GM18519 (cell line): ENCODE data around the gene TACSTD2.
"Not testable (repeated sequence)": the region's sequence is repeated elsewhere in the genome, so short reads cannot be mapped to it uniquely, and the experiment has no call there.

ENCODE experiments used
- ATAC-seq: cut with Tn5 transposase; IDR thresholded peaks from one replicate; pipeline ENCODE4 v1.9.1; 2021; ENCODE audit warnings: mild to moderate bottlenecking, moderate library complexity; ENCODE audit not compliant: unreplicated experiment, low FRiP score

TACSTD2 gene, protein sequence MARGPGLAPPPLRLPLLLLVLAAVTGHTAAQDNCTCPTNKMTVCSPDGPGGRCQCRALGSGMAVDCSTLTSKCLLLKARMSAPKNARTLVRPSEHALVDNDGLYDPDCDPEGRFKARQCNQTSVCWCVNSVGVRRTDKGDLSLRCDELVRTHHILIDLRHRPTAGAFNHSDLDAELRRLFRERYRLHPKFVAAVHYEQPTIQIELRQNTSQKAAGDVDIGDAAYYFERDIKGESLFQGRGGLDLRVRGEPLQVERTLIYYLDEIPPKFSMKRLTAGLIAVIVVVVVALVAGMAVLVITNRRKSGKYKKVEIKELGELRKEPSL

DNA sequence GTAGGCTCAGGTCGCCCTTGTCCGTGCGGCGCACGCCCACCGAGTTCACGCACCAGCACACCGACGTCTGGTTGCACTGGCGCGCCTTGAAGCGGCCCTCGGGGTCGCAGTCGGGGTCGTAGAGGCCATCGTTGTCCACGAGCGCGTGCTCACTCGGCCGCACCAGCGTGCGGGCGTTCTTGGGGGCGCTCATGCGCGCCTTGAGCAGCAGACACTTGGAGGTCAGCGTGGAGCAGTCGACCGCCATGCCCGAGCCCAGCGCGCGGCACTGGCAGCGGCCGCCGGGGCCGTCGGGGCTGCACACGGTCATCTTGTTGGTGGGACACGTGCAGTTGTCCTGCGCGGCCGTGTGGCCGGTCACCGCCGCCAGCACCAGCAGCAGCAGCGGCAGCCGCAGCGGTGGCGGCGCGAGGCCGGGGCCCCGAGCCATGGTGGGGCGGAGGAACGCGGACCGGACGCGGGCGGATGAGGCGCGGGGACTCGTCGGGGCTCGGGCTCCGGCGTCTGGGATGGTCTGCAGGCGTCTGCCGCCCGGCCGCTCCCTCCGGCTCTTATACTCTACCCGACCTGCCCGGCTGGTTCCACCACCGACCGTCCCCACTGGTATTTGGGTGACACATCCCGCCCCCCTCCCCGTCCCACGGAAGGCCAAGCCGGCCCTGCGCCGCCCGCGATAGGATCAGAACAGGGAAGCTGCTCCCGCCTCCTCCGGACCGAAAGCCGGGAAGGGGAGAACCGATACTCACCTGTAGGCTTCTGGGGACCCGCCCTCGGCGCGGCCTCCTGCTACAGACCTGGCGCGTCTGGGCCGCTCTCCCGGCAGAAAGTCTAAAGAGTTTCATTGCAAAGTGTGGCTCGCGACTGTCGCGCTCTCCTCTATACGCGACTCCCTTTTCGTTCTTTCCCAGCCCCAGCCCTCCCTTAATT, at the start of gene TACSTD2:
TSS of gene TACSTD2 (minus strand) at position 526 of the 927 bp plus-strand sequence. CDS start at position 430, 96 bp downstream.
- ATAC-seq = no peak

DNA sequence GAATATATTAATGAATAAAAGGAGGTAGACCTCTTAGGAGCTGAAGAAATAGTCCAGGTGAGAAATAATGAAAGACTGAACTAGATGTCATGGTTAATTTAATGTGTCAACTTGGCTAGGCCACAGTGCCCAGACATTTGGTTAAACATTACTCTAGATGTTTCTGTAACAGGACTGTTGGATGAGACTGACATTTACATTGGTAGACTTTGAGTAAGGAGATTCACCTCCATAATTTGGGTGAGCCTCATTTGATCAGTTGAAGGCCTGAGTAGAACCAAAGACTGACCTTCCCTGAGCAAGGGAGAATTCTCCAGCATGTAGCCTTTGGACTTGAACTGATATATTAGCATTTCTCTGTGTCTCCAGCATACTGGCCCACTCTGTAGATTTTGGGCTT, 49.2 kb upstream of the TACSTD2 start:
- ATAC-seq = no peak

DNA sequence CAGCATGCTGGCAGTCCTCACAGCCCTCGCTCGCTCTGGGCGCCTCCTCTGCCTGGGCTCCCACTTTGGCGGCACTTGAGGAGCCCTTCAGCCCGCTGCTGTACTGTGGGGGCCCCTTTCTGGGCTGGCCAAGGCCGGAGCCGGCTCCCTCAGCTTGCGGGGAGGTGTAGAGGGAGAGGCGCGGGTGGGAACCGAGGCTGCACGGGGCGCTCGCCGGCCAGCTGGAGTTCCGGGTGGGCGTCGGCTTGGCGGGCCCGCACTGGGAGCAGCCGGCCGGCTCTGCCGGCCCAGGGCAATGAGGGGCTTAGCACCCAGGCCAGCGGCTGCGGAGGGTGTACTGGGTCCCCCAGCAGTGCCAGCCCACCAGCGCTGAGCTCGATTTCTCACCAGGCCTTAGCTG, 46.2 kb upstream of the TACSTD2 start:
- ATAC-seq = not testable (repeated sequence)

DNA sequence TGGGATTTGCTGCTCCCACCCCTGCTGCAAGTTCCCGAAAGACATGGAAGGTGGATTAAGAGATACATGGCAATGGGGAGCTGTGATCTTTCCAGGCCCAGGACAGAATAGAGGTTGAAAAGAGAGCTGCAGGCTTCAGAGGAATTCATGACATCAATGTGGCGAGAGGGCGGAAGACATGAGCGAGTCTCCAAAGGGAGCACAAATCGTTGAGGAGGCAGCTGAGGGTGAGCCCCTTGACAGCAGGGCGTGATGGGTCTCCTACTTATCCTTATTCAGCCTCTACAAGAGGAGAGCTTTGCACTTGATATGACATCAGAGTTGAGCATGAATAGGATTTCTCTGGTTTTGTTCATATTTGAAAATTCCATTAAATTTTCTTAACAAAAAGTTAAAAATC, 45.5 kb upstream of the TACSTD2 start:
- no peak for ATAC-seq

DNA sequence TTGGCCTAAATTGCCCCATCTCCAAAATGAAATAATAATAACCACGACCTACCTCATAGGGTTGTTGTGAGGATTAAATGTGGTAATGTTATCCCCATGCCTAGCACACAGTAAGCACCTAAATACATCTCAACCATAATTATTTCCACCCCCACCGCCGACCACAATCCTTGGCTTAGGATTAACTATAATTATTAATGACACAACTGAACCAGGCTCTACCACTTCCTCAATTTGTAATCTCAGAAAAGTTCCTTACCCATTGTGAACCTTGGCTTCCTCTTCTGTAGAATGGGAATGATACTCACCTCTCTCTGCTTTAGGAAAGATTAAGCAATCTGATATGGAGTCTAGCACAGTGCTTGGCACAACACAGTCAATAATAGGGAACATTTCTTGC, 44.3 kb upstream of the TACSTD2 start:
- no peak for ATAC-seq

DNA sequence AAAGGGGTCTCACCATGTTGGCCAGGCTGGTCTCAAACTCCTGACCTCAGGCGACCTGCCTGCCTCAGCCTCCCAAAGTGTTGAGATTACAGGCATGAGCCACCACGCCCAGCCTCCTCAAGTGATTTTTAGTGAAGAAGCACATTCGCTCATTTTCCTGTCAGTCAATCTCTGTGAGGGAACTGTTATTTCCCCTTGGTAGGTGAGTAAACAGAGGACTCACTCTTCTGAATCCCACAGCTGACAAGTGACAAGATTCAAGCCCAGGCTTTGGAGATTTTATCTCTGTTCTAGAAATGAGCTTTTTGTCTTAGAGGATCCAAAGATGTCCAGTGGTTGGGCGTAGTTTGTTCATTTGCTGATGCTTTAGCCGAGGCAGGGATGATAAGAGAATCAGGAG, 43.9 kb upstream of the TACSTD2 start:
- ATAC-seq = no peak

DNA sequence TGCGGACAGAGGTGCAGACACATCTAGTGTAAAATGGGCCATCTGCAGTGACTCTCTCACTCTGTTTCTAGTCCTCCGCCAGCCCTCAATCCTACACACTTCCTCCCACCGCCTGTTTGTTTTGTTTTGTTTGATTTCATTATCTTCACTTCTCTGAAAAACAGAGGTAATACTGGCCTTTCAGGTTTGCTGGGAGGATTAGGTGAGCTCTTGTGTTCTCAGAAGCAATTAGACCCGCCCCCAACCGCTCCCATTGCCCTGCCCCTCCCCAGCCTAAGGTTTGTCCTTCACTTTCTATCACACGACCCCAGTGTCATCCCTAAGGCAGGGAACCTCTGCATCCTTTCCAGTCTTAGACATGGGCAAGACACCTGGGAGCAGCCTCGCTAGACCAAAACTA, 43.2 kb upstream of the TACSTD2 start:
- ATAC-seq = no peak

DNA sequence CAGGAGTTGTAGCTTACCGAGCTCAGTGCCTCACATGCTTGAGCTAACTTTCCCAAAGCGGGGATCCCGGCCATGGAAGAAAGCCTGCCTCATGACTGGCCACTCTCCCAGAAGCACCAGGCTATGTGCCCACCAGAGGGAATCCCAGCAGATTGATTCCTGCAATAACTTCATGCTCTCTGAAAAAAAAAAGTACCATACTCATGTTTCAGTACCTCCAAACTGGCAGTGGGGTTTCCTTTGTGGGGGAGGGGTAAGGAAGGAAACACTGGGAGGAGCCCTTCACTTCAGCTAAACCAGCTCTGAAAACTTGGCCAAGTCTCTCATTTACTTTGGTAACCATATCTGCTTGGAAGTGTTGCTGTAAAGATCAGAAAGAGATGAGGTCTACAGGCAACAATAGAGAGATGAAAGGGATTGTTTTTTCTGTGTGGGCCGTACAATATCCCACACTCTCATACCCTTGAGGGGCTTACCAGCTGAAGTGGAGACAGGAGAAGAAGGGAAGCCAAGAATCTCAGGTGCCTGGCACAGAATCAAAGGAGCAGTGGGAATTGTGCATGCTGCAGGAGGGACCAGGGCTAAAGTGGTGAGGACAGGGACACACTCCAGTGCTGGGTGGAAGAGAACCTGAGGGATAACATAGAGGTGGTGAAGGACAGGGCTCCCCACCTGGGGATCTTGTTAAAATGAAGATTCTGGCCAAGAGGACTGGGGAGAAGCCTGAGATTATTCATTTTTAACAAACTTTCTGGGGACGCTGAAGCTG, 42.4 kb upstream of the TACSTD2 start:
- ATAC-seq = no peak

DNA sequence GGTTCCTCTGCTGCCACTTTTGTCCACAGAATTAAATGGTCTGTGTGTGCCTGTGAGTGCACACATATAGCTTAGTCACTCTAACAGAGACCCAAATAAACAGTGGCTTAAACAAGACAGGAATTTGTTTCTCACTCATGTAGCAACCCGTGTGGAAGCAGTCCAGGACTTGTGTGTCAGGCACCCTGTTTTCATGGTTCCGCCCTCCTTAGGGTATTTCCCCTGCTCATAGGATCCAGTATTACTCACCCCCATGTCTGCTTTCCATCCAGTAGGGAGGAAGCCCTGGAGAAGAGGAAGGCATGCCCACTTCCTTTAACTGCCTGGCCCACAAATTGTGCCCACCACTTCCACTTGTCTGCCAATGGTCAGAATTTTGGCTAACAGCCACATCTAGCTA, 41.3 kb upstream of the TACSTD2 start:
- no peak for ATAC-seq

DNA sequence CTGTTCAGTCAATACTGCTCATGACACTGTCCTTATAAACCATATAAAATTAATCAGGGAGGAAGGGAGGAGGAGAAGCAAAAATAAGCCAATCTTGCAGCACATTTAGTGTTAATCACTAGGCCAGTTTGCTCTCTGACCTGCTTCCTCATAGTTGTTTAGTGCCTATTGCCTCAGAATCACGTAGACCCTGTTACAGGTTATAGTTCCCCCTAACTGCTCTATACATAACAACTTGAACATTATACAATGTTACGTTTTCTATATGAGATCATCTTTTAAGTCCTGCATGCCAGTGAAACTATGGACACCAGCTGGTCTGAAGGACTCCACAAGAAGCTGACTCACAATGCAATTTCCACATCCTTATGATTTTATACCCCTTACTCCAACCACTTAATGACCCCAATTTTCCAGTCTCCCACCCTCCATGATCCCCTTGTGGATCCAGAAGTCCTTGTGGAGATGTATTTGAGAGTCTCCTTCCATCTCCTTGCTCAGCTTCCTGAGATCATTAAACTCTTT, 34.9 kb upstream of the TACSTD2 start:
- ATAC-seq = no peak

DNA sequence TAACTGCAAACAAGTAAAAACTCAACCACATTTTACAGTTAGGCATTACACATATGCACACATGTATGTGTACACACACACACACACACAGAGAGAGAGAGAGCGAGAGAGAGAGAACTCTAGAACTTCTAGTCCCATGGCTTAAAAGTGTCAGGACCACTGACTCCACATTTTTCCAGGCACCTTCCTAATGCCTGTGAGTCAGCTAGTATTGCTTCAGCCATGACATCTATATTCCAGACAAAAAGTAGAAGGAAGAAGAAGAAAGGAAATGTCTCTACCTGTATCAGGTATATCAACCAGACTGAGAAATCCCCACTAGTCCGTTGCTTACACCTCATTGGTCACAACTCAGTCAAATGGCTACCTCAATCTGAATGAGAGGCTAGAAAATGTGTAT, 31.9 kb upstream of the TACSTD2 start:
- ATAC-seq = no peak

DNA sequence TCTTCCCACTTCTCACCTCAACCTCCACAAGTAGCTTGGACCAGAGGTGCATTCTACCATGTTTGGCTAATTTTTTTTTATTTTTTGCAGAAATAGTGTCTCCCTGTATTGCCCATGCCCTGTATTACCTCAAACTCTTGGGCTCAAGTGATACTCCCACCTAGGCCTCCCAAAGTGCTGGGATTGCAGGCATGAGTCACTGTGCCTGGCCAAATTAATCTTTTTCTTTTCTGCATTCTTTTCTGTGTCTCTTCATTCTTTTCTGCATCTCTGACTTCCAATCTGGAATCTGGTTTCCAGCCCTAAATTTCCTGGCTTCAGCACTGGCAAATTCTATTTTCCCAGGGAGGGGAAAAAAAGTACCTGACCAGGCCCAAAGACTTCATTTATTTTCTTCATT, 31.2 kb upstream of the TACSTD2 start:
- ATAC-seq = no peak

DNA sequence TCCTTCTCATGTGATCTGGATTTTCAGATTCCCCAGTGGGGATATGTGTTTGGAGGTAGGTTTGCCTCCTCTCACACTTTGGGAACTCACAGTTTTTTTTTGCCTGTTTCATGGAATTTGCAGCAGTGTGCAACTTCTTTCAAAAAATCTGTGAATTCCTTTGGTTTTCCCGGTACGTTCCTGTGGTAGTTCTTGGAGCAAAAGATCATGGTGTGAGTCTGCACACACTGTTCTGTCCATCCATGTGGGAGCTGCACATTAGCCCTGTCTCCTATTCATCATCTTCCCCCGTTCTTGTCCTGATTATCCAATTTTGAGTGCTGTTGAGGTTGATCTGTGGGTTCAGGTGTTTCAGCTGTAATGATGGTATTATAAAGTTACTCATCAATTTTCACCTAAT, 30.3 kb upstream of the TACSTD2 start:
- ATAC-seq = no peak

DNA sequence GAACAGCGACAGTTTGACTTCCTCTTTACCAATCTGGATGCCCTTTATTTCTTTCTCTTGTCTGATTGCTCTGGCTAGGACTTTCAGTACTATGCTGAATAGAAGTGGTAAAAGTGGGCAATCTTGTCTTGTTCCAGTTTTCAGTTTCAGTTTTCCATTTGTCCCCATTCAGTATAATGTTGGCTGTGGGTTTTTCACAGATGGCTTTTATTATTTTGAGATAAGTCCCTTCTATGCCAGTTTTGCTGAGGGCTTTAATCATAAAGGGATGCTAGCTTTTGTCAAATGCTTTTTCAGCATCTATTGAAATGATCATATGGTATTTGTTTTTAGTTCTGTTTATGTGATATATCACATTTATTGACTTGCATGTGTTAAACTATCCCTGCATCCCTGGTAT, 24.9 kb upstream of the TACSTD2 start:
- ATAC-seq = not testable (repeated sequence)

DNA sequence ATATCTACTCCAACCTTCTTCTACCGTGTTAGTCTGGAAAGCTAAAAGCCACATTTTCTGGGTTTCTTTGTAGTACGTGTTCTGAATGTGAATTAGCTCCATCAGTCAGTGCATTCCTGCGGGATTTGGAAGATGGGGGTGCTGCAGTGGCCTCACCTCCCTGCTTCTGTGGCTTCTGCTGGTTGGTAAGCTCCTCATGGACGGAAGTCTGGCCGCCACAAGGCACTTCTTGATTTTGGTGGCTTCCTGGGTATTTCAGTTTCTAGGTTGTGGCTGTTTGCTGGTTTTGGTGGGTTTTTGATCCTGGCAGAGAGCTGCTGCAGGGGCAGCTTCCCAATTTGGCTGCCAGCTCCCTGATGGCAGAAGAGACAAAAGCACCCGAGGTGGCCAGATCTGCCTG, 20.9 kb upstream of the TACSTD2 start:
- ATAC-seq = no peak

DNA sequence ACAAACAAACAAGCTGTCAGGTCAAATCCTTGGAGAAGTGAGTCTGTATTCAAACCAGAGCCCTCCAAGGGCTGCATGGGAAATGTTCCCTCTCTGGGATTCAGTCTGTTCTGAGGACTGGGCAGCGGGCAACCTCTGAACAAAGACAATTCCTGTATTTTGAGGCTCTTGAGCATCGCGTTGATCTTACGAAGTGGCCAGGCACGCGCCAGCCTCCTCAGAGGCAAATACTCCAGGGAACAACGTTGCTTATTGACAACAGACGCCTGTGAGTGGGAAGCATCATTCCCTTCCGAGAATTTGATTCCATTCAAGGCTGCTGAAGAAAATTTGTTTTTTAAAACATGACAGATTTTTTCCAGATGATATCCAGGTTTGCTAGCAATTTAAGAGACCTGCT, 20.0 kb upstream of the TACSTD2 start:
- ATAC-seq = no peak

DNA sequence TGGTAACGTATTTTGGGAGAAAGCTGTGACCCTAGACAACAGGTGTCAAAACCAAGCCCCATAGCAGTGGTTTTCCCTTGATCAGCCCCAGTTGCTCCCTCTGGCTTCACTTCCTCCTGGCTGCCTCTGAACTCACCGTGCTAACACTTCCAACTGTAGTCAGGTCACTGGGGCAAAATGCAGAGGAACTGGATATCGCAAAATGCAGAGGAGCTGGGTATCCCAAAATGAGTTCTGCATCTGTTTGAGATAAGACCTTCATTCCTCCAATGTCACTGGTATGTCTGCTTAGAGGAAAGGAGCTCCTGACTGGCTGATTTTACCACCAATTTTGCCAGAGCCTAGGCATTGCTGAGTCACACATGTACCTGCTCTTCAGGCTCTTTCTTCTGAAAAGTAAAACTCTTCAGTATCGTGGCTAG, 19.6 kb upstream of the TACSTD2 start:
- ATAC-seq = no peak

DNA sequence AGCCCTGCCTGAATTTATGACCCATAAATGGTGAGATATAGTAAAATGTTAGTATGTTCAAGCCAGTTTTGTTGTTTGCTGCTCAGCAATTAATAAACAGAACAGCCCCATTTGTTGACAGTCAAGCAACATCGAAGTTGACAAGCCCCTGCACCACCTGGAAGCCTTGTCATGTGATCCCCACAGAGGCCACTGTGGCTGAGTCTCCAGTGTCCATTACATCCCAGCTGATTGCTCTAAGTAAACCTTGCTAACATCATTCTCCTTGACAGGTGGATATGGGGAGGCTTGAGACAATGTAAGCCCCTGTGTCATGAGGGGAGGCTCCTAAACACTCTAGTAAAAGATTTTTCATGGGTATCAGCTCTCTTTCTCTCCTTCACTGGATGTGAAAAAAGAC, 17.5 kb upstream of the TACSTD2 start:
- no peak for ATAC-seq

DNA sequence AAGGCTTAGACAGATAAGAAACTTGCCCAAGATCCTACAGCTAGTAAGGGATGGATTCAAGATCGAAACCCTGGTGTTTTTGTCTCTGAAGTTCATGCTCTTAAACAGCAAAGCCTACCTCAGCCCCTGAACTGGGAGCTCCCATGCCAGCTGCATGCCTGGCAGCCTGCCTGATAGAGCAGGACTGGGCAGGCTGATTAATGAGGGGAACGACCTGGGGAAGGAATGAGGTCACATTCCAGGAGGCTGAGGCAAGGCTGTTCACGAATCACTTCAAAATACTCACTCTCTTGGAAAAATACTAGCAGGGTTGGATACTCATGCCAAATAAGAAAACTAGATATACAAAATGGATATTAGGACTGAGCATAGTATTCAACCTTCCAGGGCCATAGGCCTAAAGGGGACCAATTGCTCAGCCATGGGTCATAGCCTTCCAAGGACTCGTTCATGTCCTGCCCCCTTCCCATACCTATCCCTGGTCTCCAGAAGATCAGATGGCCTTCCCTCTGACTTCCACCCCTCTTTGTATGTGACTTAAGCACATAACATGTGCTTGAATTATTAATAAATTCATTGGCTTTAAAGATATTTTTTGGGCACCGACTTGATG, 15.6 kb upstream of the TACSTD2 start:
- ATAC-seq = no peak

DNA sequence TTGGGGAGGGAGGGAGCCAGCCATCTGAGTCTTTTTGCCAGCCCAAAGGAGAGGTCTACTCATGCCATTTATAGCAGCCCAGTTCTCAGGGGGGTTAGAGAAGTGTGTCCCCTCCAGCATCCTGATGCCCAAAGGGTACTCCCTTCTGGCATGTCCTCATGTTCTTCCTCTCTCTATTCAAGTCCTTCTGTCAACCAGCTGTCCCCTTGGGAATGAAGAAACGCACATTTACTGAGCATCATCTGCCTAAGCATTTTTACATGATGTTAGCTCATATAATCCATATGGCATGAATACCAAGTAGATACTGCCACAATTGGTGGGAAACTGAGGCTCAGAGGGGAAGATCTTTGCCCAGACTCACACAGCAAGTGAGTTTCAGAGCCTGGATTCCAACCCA, 14.8 kb upstream of the TACSTD2 start:
- no peak for ATAC-seq
